T-cell (primary cell): ENCODE results near the gene ZNF385A. TPM values are rescaled to one million over a fixed set of nuclear protein-coding genes. Genes with fewer than 3 reads are reported as not detected.

ENCODE experiments used
- ATAC-seq, 4 experiments: fragments of 200-7000 bp in 3 of 4; fragments of 150-1000 bp in 1 of 4; cut with Tn5 transposase; replicated peaks in 1 of 4; 1 replicate in 3 of 4; 2 replicates in 1 of 4; pipeline ENCODE4 v1.10.0; 2021; ENCODE audit warnings: moderate library complexity in 3 of 4, mild to moderate bottlenecking in 2 of 4, moderate number of reproducible peaks in 1 of 4
- CTCF ChIA-PET, 2 donors: fragments of 300-600 bp; sonication (Branson Sonifier 250); formaldehyde crosslinking; loops; one replicate each; lab custom pipeline; 2022; ENCODE audit warnings: antibody characterized with exemption in 2 of 2; lab: Charles Lee
- POLR2A ChIA-PET, 2 donors: fragments of 300-600 bp; sonication (Branson Sonifier 250); formaldehyde crosslinking; loops; one replicate each; lab custom pipeline; 2022; ENCODE audit warnings: antibody characterized with exemption in 2 of 2; lab: Charles Lee
- DNase-seq, 35 experiments: peaks; one replicate each; pipeline versions ENCODE4 v3.0.0 to v3.0.0-alpha.2; 2013 to 2023
- H3K27ac ChIP-seq: one replicate; pipeline ENCODE4 v1.5.1; 2013; ENCODE audit warnings: low read length
- H3K27me3 ChIP-seq, 2 experiments: replicated peaks in 1 of 2; 1 replicate in 1 of 2; 2 replicates in 1 of 2; pipeline versions ENCODE4 v1.6.1 to v1.7.0; 2013; ENCODE audit warnings: low read length in 1 of 2, mixed read lengths in 1 of 2; ENCODE audit not compliant: control insufficient read depth in 2 of 2, insufficient read depth in 2 of 2; ENCODE audit errors: extremely low read depth in 1 of 2
- H3K36me3 ChIP-seq, 2 donors: 1 replicate in 1 of 2; 2 replicates in 1 of 2; pipeline versions ENCODE4 v1.6.1 to v1.7.0; 2013; ENCODE audit warnings: low read length in 1 of 2; ENCODE audit not compliant: control insufficient read depth in 2 of 2, insufficient read depth in 1 of 2; ENCODE audit errors: extremely low read depth in 1 of 2
- H3K4me1 ChIP-seq, 2 experiments: 1 replicate in 1 of 2; 2 replicates in 1 of 2; pipeline versions ENCODE4 v1.6.1 to v1.7.0; 2013; ENCODE audit warnings: low read length in 2 of 2, mixed read lengths in 1 of 2; ENCODE audit not compliant: insufficient read depth in 2 of 2, control insufficient read depth in 1 of 2; ENCODE audit errors: extremely low read depth in 1 of 2
- H3K4me3 ChIP-seq, 2 donors: 1 replicate in 1 of 2; 2 replicates in 1 of 2; pipeline versions ENCODE4 v1.5.1 to v1.7.0; 2013; ENCODE audit warnings: mild to moderate bottlenecking in 2 of 2, low read length in 1 of 2, moderate library complexity in 1 of 2; ENCODE audit not compliant: control insufficient read depth in 1 of 2; ENCODE audit errors: extremely low read depth in 1 of 2
- H3K9me3 ChIP-seq: 2 replicates; pipeline ENCODE4 v1.7.0; 2013
- H3K27ac Mint-ChIP-seq, 2 donors: one replicate each; pipeline ENCODE4 v1.8.0; 2020 to 2021; ENCODE audit warnings: mild to moderate bottlenecking in 2 of 2, mixed read lengths in 2 of 2
- H3K27me3 Mint-ChIP-seq, 2 donors: one replicate each; pipeline ENCODE4 v1.8.0; 2021 to 2022; ENCODE audit warnings: mixed read lengths in 2 of 2
- H3K36me3 Mint-ChIP-seq: one replicate; pipeline ENCODE4 v1.8.0; 2021; ENCODE audit warnings: mixed read lengths
- H3K4me1 Mint-ChIP-seq, 3 donors: one replicate each; pipeline ENCODE4 v1.8.0; 2020 to 2022; ENCODE audit warnings: mixed read lengths in 3 of 3, mild to moderate bottlenecking in 1 of 3
- H3K4me3 Mint-ChIP-seq, 3 donors: one replicate each; pipeline ENCODE4 v1.8.0; 2020 to 2022; ENCODE audit warnings: mild to moderate bottlenecking in 3 of 3, mixed read lengths in 3 of 3, moderate library complexity in 3 of 3
- H3K9me3 Mint-ChIP-seq, 3 donors: one replicate each; pipeline ENCODE4 v1.8.0; 2020 to 2022; ENCODE audit warnings: mixed read lengths in 3 of 3
- WGBS: methylation state at CpG from one replicate; pipeline ENCODE4 v1.1.5; 2013; ENCODE audit warnings: missing lambda C conversion rate; ENCODE audit not compliant: insufficient coverage; 5-methylcytosine and 5-hydroxymethylcytosine counted together
- total RNA-seq, 35 experiments: library from RNA in 6 of 35; stranded (reverse) in 6 of 35; fragments of 120-200 nt in 1 of 35; gene quantifications; one replicate each; pipeline versions ENCODE4 v1.2.1 to v1.2.4 and lab custom pipeline; 2013 to 2026

ZNF385A gene
- total RNA-seq, 5 donors from 2014 or later (not counting 1 experiment from before 2014, with no cell fraction given): 0.90 to 2.7 (median 1.2) TPM

GRCh38 chr12:54405573-54405972 is 21.0 kb upstream of the ZNF385A start:
- no peaks in the 10 kb centered on the region for H3K27me3 Mint-ChIP-seq
- H3K9me3 Mint-ChIP-seq: no peaks in the 10 kb centered on the region
- Histone ChIP-seq H3K36me3 (peaks cover 13 to 98% of the 10 kb centered on the region in 2 donors), H3K9me3 (no peaks in the 10 kb centered on the region), H3K4me3 (no peak overlapping the region), H3K27ac (no peak overlapping the region), H3K27me3 (no peaks in the 10 kb centered on the region), H3K4me1 (peaks cover 0 to 42% of the 10 kb centered on the region in 2 experiments)
- DNase-seq (no peak), ATAC-seq (no peak)
- no peak overlapping the region for H3K4me3 Mint-ChIP-seq
- ChIA-PET CTCF (interaction anchor here in 1 of 2 donors (1.6 to 2.7 kb wide), 2 partner anchors 10 to 34 kb away, joined by 8 to 11 read pairs; no protein-coding TSS in a partner anchor), POLR2A (no interaction called here)
- 96% methylated on average over 4 of the region's 7 CpGs for WGBS
- H3K36me3 Mint-ChIP-seq: peaks cover 64% of the 10 kb centered on the region
- peak overlapping the region in 1 of 2 donors; percentile 84 for H3K27ac Mint-ChIP-seq
- peaks cover 38 to 50% (median 49%) of the 10 kb centered on the region in 3 donors for H3K4me1 Mint-ChIP-seq

DNA sequence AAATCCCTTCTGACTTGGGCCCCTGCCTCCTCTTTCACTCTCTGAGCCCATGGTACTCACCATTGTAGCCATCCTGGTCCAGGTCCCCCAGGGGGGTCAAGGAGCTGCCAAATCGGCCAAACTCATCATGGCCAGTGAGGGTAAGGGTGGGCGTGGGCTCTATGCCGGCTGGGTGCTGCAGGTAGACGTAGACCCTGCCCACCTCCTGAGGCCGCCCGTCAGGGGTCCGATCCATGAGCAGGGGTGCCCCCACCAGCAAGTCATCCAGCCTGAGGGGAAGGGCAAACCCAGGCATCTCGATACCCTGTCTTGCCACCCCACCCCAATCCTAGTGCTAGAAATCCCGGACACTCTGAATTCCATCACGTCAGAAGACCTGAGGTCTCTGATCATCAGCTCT is 20.6 kb upstream of the ZNF385A start:
- DNase-seq: no peak
- POLR2A ChIA-PET: no interaction called here
- H3K9me3 Mint-ChIP-seq: no peaks in the 10 kb centered on the region
- no peaks in the 10 kb centered on the region for H3K27me3 Mint-ChIP-seq
- H3K36me3 Mint-ChIP-seq: peaks cover 67% of the 10 kb centered on the region
- no peaks in the 10 kb centered on the region for H3K27me3 ChIP-seq
- H3K4me3 Mint-ChIP-seq: no peak overlapping the region
- WGBS: 83% methylated on average over 4 of the region's 10 CpGs
- H3K27ac Mint-ChIP-seq: peak overlapping the region; percentile 89 to 91
- H3K4me3 ChIP-seq: no peak overlapping the region
- CTCF ChIA-PET: interaction anchor here (1.6 to 2.7 kb wide), 3 partner anchors 11 to 34 kb away, joined by 5 to 11 read pairs (median 8); no protein-coding TSS in a partner anchor
- H3K9me3 ChIP-seq: no peaks in the 10 kb centered on the region
- no peak for ATAC-seq
- peaks cover 0 to 38% of the 10 kb centered on the region in 2 experiments for H3K4me1 ChIP-seq
- peaks cover 13 to 98% of the 10 kb centered on the region in 2 donors for H3K36me3 ChIP-seq
- peak overlapping the region; percentile 50 for H3K27ac ChIP-seq
- peaks cover 37 to 49% (median 47%) of the 10 kb centered on the region in 3 donors for H3K4me1 Mint-ChIP-seq

GRCh38 chr12:54404061-54405004 is 19.8 kb upstream of the ZNF385A start:
- no peak overlapping the region for H3K4me3 Mint-ChIP-seq
- no peaks in the 10 kb centered on the region for H3K27me3 Mint-ChIP-seq
- H3K36me3 Mint-ChIP-seq: peaks cover 68% of the 10 kb centered on the region
- H3K27ac ChIP-seq: peak overlapping the region; percentile 50
- no peaks in the 10 kb centered on the region for H3K9me3 Mint-ChIP-seq
- peaks cover 0 to 34% of the 10 kb centered on the region in 2 experiments for H3K4me1 ChIP-seq
- no peaks in the 10 kb centered on the region for H3K9me3 ChIP-seq
- H3K4me1 Mint-ChIP-seq: peaks cover 37 to 44% (median 44%) of the 10 kb centered on the region in 3 donors
- peak overlapping the region; percentile 89 to 91 for H3K27ac Mint-ChIP-seq
- 55% methylated on average over 7 of the region's 11 CpGs for WGBS
- DNase-seq: peak in 28 of 35 experiments; percentile 28 to 85 (median 56)
- ChIA-PET CTCF (interaction anchor here (0.6 to 2.7 kb wide), 14 partner anchors 9 to 42 kb away, joined by 3 to 11 read pairs (median 4); partner anchors contain the start of gene ITGA5 (in 1 of the 2)), POLR2A (interaction anchor here (0.6 to 1.0 kb wide), 4 partner anchors 9 to 190 kb away, joined by 3 to 7 read pairs (median 4); no protein-coding TSS in a partner anchor)
- no peak overlapping the region for H3K4me3 ChIP-seq
- ATAC-seq: peak; percentile 32 to 70 (median 50)
- no peaks in the 10 kb centered on the region for H3K27me3 ChIP-seq
- H3K36me3 ChIP-seq: peaks cover 13 to 100% of the 10 kb centered on the region in 2 donors

DNA sequence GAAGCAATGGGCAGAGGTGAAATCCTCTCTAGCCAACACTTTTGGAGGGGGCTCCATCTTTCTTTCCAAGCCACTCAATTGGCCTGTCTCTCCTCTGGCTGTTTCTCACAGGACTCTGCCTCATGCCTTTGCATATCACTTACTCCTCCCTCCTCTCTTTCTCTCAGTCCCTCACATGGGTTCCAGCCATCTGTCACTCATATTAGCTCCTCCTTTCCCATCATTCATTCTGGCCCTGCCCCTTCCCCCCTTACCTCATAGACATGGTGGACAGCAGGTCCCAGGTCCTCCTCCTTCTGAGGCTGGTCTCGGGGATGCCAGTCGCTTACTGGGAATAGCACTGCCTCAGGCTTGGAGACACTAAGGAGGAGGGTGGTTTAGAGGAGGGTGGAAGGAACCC is 16.6 kb upstream of the ZNF385A start:
- Histone ChIP-seq H3K27me3 (no peaks in the 10 kb centered on the region), H3K4me1 (peaks cover 0 to 28% of the 10 kb centered on the region in 2 experiments), H3K36me3 (peaks cover 10 to 100% of the 10 kb centered on the region in 2 donors), H3K4me3 (no peak overlapping the region), H3K27ac (no peak overlapping the region), H3K9me3 (no peaks in the 10 kb centered on the region)
- H3K36me3 Mint-ChIP-seq: peaks cover 67% of the 10 kb centered on the region
- no peak for DNase-seq
- no CpG with 5 or more reads among the region's 2 CpGs for WGBS
- no peaks in the 10 kb centered on the region for H3K27me3 Mint-ChIP-seq
- no peak for ATAC-seq
- no peak overlapping the region for H3K4me3 Mint-ChIP-seq
- ChIA-PET CTCF (interaction anchor here (0.7 to 6.4 kb wide), 7 partner anchors 10 to 38 kb away, joined by 3 to 174 read pairs (median 5); no protein-coding TSS in a partner anchor), POLR2A (no interaction called here)
- peaks cover 18 to 28% (median 21%) of the 10 kb centered on the region in 3 donors for H3K4me1 Mint-ChIP-seq
- no peaks in the 10 kb centered on the region for H3K9me3 Mint-ChIP-seq
- H3K27ac Mint-ChIP-seq: peak overlapping the region; percentile 32 to 52

DNA sequence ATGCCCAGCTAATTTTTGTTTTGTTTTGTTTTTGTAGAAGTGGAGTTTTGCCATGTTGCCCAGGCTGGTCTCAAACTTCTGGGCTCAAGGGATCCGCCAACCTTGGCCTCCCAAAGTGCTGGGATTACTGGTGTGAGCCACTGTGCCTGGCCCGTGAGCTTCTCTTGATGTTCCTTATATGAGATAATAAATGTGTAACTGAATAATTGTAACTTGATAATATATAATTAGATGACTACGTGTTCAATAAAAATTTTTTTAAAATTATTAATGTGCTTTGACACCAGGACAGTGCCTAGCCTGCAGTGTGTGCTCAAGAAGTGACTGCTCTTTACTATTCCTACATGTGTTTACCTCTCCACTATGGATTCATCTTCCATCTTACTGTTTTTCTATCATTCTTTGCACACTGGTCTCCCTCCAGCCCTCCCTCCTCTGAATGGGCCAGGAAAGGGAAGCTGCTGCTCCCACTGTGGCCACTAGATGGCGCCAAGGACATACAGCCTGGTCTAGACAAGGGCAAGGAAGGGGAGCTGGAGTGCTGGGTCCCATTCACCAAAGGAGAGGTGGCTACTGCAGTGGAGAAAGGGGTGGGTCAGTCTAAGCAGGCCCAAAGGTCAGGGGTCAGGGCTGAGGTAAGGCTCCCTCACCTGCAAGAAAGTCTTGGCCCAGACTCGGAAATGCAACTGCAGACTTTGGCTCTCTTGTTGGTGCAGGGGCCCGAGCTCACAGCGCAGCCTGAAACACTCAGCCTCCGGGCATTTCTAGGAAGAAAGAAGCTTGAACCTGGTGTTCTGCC is 14.7 kb upstream of the ZNF385A start:
- H3K9me3 ChIP-seq: no peaks in the 10 kb centered on the region
- Mint-ChIP-seq H3K27me3 (no peaks in the 10 kb centered on the region), H3K9me3 (no peaks in the 10 kb centered on the region), H3K4me3 (no peak overlapping the region), H3K4me1 (peaks cover 10 to 16% (median 13%) of the 10 kb centered on the region in 3 donors), H3K27ac (peak overlapping the region; percentile 35 to 70), H3K36me3 (peaks cover 68% of the 10 kb centered on the region)
- no peak overlapping the region for H3K27ac ChIP-seq
- WGBS: 81% methylated on average over 6 of the region's 8 CpGs
- ATAC-seq: peak; percentile 84 to 93 (median 89)
- peak; percentile 67 to 93 (median 85) for DNase-seq
- H3K36me3 ChIP-seq: peaks cover 10 to 97% of the 10 kb centered on the region in 2 donors
- H3K4me3 ChIP-seq: no peak overlapping the region
- H3K4me1 ChIP-seq: peaks cover 0 to 13% of the 10 kb centered on the region in 2 experiments
- ChIA-PET POLR2A (interaction anchor here (0.6 to 1.6 kb wide), 7 partner anchors 14 to 45 kb away, joined by 3 to 10 read pairs (median 4); no protein-coding TSS in a partner anchor), CTCF (interaction anchor here (0.5 to 6.4 kb wide), 42 partner anchors 10 to 174 kb away, joined by 3 to 174 read pairs (median 4); partner anchors contain the start of genes COPZ1 (in 1 of the 2), ITGA5 (in 1 of the 2) and NCKAP1L (in 1 of the 2))
- no peaks in the 10 kb centered on the region for H3K27me3 ChIP-seq
